Measurements from ENCODE around the gene BTBD8.

The BTBD8 gene

DNA sequence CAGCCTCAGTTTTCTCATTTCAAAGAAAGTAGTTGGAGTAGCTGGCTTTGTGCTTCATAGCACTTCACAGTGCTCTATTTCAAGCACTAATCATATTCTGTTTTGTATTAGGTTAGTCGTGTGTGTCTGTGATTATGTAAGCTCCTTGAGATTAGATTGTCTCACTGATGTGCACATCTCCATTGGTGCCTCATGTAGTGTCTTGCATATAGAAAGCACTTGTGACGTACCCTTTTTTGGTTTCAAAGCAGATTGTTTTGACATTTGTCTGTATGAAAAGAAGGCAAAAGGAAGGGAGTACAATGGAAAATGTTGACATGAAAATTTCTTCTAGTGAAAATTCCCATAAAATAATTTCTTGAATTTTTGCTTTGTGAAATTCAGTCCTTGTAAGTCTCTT lies 13.9 kb downstream of the BTBD8 start:
- TF ChIP-seq, protein P1, sequence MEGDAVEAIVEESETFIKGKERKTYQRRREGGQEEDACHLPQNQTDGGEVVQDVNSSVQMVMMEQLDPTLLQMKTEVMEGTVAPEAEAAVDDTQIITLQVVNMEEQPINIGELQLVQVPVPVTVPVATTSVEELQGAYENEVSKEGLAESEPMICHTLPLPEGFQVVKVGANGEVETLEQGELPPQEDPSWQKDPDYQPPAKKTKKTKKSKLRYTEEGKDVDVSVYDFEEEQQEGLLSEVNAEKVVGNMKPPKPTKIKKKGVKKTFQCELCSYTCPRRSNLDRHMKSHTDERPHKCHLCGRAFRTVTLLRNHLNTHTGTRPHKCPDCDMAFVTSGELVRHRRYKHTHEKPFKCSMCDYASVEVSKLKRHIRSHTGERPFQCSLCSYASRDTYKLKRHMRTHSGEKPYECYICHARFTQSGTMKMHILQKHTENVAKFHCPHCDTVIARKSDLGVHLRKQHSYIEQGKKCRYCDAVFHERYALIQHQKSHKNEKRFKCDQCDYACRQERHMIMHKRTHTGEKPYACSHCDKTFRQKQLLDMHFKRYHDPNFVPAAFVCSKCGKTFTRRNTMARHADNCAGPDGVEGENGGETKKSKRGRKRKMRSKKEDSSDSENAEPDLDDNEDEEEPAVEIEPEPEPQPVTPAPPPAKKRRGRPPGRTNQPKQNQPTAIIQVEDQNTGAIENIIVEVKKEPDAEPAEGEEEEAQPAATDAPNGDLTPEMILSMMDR (IDR thresholded peaks at IDR 0.05; ENCODE audit: low read depth, low read length), result no peak
- no peak overlapping the region for H3K4me3 ChIP-seq (ENCODE audit: low read depth, low read length)

DNA sequence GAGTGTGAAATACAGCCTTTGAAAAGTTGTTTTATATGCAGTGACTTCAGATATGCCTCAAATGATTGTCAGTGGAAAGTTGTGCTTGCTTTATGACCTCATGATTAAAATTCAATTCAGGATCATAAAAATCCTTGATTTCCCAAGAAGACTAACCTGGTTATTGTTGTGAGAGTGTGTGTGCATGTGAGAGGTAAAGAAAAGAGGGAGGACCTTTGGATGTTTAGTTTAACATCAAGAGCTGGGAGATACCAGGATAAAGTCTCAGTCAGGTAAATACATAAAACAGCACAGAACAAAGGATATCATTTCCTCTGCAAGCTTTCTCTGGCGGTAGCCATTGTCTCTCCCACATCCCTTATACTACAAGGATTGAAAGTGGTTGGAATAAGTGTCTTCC lies 14.4 kb downstream of the BTBD8 start:
- TF ChIP-seq, protein P1 (IDR thresholded peaks at IDR 0.05; ENCODE audit: low read depth, low read length), result no peak
- H3K4me3 ChIP-seq (ENCODE audit: low read depth, low read length), result no peak overlapping the region

DNA sequence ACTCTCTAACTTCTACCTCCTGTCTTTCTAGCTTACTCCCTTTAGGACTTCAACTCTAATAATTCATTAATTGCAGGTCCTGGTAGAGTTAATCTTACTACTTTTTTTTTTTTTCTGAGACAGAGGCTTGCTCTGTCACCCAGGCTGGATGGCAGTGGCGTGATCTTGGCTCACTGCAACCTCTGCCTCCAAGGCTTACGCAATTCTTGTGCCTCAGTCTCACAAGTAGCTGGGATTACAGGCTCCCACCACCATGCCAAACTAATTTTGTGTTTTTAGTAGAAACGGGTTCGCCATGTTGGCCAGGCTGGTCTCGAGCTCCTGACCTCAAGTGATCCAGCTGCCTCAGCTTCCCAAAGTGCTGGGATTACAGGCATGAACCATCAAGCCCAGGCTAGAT lies 15.7 kb downstream of the BTBD8 start:
- TF ChIP-seq, protein P1 (IDR thresholded peaks at IDR 0.05; ENCODE audit: low read depth, low read length), result no peak
- no peak overlapping the region for H3K4me3 ChIP-seq (ENCODE audit: low read depth, low read length)

DNA sequence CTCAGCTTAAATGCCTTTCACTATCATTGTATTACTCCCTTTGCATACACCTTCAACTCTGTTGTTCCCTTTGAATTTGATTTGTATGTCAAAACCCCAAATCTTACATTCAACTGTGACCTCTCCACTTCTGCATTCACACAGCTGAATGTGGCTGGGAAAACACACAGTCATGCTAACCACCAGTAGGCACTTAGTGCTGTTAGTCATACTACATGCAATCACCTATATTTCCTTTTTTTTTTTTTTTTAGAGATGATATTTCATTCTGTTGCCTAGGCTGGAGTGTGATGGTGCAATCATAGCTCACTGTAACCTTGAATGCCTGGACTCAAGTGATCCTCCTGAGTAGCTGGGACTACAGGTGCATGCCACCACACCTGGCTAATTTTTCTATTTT lies 16.2 kb downstream of the BTBD8 start:
- TF ChIP-seq, protein P1 (IDR thresholded peaks at IDR 0.05; ENCODE audit: low read depth, low read length), result no peak
- no peak overlapping the region for H3K4me3 ChIP-seq (ENCODE audit: low read depth, low read length)

DNA sequence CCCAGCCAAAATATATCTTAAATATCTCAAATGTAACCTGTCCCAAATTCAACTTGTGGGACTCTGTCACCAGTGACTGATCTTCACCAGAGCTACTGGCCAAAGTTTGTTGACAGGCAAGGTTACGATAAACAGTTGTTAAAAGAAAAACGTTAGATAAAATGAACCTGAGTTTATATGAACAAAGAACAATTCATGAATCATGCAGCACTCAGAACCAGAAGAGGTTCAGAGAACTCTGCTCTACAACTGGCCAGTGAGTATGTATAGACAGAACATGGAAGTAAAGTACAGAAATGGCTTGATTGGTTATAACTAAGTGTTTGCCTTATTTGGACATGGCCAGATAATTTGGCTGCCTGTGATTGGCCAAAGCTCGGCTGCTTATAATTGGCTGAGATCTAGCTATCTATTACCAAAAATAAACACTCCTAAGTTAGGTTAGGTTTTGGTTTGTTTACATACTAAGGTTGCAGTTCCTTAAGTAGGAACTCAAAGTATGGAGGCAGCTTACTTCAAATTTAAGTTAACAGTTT lies 25.5 kb downstream of the BTBD8 start:
- TF ChIP-seq, protein P1 (IDR thresholded peaks at IDR 0.05; ENCODE audit: low read depth, low read length), result no peak
- no peak overlapping the region for H3K4me3 ChIP-seq (ENCODE audit: low read depth, low read length)

DNA sequence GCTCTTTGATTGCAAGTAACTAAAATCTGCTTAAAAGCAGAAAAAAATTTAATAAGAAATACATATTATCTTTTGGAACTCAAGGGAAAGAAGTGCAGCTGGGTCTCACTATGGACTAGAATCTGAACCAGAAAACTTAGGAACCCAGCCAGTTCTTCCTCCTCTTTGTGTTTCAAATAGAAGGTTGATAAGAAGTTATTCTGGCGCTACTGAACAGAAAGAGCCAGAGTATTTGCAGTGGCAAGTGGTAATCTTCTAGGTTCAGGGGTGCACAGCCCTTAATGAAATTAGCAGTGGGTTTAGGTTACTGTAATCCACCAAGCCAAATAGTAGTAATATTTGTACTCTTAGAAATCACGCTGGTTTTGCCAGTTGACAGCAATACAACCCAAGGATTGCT lies 28.5 kb downstream of the BTBD8 start:
- no peak overlapping the region for H3K4me3 ChIP-seq (ENCODE audit: low read depth, low read length)
- TF ChIP-seq, protein P1 (IDR thresholded peaks at IDR 0.05; ENCODE audit: low read depth, low read length), result no peak

DNA sequence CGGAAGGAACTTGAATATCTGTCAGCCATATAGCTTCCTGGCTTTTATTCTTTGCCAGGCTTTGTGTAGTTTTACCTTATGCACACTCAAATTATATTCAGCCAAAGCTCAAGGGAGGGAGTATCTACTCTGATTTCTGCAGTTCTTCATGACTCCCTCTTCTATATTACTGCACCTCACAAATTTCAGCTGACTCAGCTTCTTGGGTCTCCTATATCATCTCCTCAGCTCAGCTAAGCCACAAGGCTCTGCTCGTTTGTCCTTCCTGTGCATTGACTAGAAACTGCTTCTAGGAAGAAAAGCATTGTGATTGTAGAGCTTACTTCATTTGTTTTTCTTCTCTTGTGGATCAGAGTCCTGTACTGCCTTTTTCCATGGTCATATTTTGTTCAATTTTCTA lies 37.4 kb downstream of the BTBD8 start:
- H3K4me3 ChIP-seq (ENCODE audit: low read depth, low read length), result no peak overlapping the region
- TF ChIP-seq, protein P1 (IDR thresholded peaks at IDR 0.05; ENCODE audit: low read depth, low read length), result no peak
